Naive B cell (primary cell): ENCODE data around the gene LRFN5. TPM values are rescaled to one million over a fixed set of nuclear protein-coding genes. Genes with fewer than 3 reads are reported as not detected.

ENCODE experiments used
- ATAC-seq, 2 donors: fragments of 150-1000 bp; cut with Tn5 transposase; 2 replicates each; pipeline ENCODE4 v1.10.0; 2021; ENCODE audit warnings: low read depth in 2 of 2, mild to moderate bottlenecking in 2 of 2, moderate library complexity in 2 of 2
- DNase-seq: peaks from one replicate; pipeline ENCODE4 v3.0.0; 2022
- H3K27ac Mint-ChIP-seq, 6 donors: one replicate each; pipeline ENCODE4 v1.8.0; 2020 to 2022; ENCODE audit warnings: mild to moderate bottlenecking in 6 of 6, mixed read lengths in 6 of 6, moderate library complexity in 5 of 6, inconsistent platforms in 2 of 6
- H3K27me3 Mint-ChIP-seq, 3 donors: one replicate each; pipeline ENCODE4 v1.8.0; 2021 to 2022; ENCODE audit warnings: mixed read lengths in 3 of 3, mild to moderate bottlenecking in 1 of 3
- H3K36me3 Mint-ChIP-seq, 2 donors: one replicate each; pipeline ENCODE4 v1.8.0; 2020 to 2022; ENCODE audit warnings: mixed read lengths in 2 of 2, inconsistent platforms in 1 of 2, mild to moderate bottlenecking in 1 of 2
- H3K4me1 Mint-ChIP-seq, 3 donors: one replicate each; pipeline ENCODE4 v1.8.0; 2020 to 2022; ENCODE audit warnings: mixed read lengths in 3 of 3, inconsistent platforms in 1 of 3, mild to moderate bottlenecking in 1 of 3, moderate library complexity in 1 of 3
- H3K4me3 Mint-ChIP-seq, 8 donors: one replicate each; pipeline ENCODE4 v1.8.0; 2020 to 2022; ENCODE audit warnings: mild to moderate bottlenecking in 8 of 8, mixed read lengths in 8 of 8, moderate library complexity in 8 of 8, inconsistent platforms in 2 of 8
- H3K9me3 Mint-ChIP-seq, 7 donors: one replicate each; pipeline ENCODE4 v1.8.0; 2020 to 2022; ENCODE audit warnings: mixed read lengths in 7 of 7, mild to moderate bottlenecking in 5 of 7, inconsistent platforms in 2 of 7, moderate library complexity in 1 of 7
- polyA plus RNA-seq, 6 donors: library from polyadenylated mRNA; unstranded; fragments of 300-500 nt; fragmentation: Illumina TruSeq; gene quantifications; one replicate each; pipeline ENCODE4 v1.2.3, GENCODE V29; 2021; ENCODE audit warnings: low read depth in 6 of 6

Gene LRFN5
- polyA plus RNA-seq, 6 donors from 2014 or later, result not detected

DNA sequence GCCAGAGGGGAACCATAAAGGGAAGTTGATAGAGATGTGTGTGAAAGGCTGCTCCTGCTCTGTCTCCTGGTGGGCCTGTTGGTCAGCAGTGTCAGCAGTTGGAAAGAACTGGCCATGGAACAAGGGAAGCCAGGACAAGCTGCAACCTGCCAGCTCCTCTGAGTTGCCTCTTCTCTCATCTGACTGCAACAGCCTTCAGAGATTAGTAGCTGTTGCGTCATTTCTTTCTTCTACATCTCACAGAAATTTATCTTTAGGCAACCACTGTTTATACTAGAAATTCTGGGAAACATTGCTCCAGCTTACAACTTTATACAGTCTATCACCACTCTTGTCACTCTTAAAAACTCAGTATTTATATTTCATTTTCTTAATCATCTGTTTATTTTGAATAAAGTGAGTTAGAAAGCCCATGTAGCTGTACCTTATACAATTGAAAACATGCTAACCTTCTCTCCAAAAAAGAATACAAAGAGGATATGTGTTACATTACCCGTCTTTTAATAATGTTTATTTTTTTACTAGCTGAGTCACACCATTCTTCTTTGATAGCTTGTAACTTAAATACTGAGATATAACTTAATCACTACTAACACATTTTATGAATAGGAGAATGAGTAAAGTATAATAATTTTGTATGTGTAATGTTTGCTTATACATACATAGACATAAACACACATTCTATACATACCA is 224.2 kb downstream of the LRFN5 start:
- Mint-ChIP-seq H3K27ac (no peak overlapping the region), H3K4me3 (no peak overlapping the region), H3K27me3 (no peaks in the 10 kb centered on the region), H3K9me3 (peaks cover 0 to 4% (median 0%) of the 10 kb centered on the region in 7 donors), H3K36me3 (no peaks in the 10 kb centered on the region), H3K4me1 (no peaks in the 10 kb centered on the region)
- ATAC-seq (no peak), DNase-seq (no peak)

DNA sequence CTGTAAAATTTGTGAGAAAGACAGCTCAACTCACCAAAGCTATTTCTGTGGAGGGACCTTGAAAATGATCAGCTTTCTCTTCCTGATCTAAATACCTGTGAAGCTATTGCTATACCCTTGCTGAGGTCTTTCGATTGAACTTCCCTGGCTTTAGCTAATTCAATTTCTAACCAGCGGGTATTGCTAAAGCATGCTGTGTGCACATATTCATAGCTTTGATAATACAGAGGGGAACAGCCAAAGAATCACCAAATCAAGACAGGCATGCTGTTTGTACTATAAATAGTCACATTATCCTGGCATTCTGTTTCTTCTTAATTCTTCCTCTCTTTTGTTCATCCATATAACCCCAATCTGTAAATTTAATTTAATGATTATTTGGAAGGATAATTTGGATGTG is 233.0 kb downstream of the LRFN5 start:
- no peaks in the 10 kb centered on the region for H3K4me1 Mint-ChIP-seq
- DNase-seq (no peak), ATAC-seq (no peak)
- H3K9me3 Mint-ChIP-seq, result no peaks in the 10 kb centered on the region
- H3K27ac Mint-ChIP-seq, result no peak overlapping the region
- no peaks in the 10 kb centered on the region for H3K27me3 Mint-ChIP-seq
- no peak overlapping the region for H3K4me3 Mint-ChIP-seq
- H3K36me3 Mint-ChIP-seq, result no peaks in the 10 kb centered on the region

DNA sequence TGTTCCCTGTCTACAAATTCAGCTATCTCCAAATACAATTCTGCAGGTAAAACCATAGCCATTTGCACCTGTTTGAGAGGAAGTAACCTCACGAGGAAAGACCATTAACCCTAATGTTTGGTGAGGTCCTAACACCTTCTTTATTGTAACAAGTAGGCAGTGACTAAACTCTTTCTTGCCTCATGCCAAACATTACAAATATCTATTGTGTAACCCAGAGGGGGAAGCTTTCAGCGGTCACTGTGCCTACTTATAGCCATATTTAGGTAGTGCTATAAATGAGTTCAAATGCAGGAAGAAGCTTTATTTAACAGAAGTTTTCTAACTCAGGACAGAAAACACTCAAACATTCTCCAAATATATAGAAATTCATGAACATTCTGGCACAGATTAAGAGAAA is 252.7 kb downstream of the LRFN5 start:
- Mint-ChIP-seq H3K9me3 (peaks cover 0 to 10% (median 3%) of the 10 kb centered on the region in 7 donors), H3K27ac (no peak overlapping the region), H3K36me3 (no peaks in the 10 kb centered on the region), H3K27me3 (no peaks in the 10 kb centered on the region), H3K4me1 (no peaks in the 10 kb centered on the region), H3K4me3 (no peak overlapping the region)
- ATAC-seq, result no peak
- DNase-seq, result no peak

DNA sequence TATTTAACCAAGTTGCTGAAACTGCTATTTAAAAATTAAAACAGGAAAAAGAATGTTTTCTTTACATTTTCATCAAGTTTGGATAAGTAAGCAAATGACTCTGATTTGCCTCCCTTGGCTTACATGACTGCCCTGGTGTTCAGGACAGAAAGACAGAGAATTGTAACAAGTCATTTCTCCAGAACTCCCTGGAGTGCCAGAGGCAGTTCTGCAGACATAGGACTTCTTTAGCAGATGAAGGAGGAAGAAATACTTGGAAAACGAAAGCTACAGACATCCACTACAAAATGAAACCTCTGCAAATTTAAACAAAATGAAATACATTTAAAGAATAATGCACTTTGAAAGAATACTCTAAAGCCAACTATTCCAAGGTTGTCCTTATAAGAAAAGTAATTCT is 253.9 kb downstream of the LRFN5 start:
- no peak for DNase-seq
- ATAC-seq, result no peak
- H3K27me3 Mint-ChIP-seq, result no peaks in the 10 kb centered on the region
- H3K36me3 Mint-ChIP-seq, result no peaks in the 10 kb centered on the region
- H3K9me3 Mint-ChIP-seq, result peaks cover 0 to 5% (median 4%) of the 10 kb centered on the region in 7 donors
- H3K27ac Mint-ChIP-seq, result no peak overlapping the region
- H3K4me1 Mint-ChIP-seq, result no peaks in the 10 kb centered on the region
- H3K4me3 Mint-ChIP-seq, result no peak overlapping the region

DNA sequence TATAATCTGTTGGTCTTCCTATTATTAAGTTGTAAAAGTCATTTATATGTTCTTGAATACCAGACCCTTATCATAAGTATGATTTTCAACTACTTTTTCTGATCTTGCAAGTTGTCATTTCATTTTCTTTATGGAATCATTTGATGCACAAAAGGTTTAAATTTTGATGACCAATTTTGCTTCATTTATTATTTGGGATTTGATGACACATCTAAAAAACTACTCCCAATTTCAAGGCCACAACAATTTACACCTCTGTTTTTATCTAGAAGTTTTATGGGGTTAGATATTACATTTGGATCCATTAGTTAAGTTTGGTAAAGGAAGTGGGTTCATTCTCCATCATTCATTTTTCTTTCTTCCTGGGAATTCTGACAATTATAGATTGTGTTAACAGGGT is 259.2 kb downstream of the LRFN5 start:
- H3K36me3 Mint-ChIP-seq, result no peaks in the 10 kb centered on the region
- H3K27ac Mint-ChIP-seq, result no peak overlapping the region
- no peaks in the 10 kb centered on the region for H3K4me1 Mint-ChIP-seq
- no peaks in the 10 kb centered on the region for H3K27me3 Mint-ChIP-seq
- DNase-seq (no peak), ATAC-seq (no peak)
- peaks cover 0 to 6% (median 4%) of the 10 kb centered on the region in 7 donors for H3K9me3 Mint-ChIP-seq
- no peak overlapping the region for H3K4me3 Mint-ChIP-seq

DNA sequence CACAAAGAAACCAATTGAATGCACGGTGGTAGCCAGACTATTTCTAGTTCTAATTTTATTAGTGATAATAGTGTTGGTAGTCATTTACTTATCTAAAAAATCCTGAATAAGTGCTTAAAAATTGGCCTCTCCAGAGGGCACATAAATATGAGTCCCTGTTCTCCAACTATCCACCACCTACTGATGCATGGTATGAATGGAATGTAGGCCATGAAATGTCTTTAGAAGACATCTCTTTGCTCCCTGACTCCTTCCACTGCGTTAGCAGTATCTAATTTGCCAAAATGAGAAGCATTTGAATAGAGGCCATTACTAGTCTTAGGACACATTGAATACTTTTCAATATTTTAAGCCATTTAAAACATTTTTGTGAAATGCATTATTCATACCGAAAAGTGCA is 261.7 kb downstream of the LRFN5 start:
- ATAC-seq, result no peak
- DNase-seq, result no peak
- H3K4me1 Mint-ChIP-seq, result no peaks in the 10 kb centered on the region
- H3K4me3 Mint-ChIP-seq, result no peak overlapping the region
- H3K36me3 Mint-ChIP-seq, result no peaks in the 10 kb centered on the region
- no peaks in the 10 kb centered on the region for H3K27me3 Mint-ChIP-seq
- H3K27ac Mint-ChIP-seq, result no peak overlapping the region
- H3K9me3 Mint-ChIP-seq, result peaks cover 0 to 6% (median 1%) of the 10 kb centered on the region in 7 donors

DNA sequence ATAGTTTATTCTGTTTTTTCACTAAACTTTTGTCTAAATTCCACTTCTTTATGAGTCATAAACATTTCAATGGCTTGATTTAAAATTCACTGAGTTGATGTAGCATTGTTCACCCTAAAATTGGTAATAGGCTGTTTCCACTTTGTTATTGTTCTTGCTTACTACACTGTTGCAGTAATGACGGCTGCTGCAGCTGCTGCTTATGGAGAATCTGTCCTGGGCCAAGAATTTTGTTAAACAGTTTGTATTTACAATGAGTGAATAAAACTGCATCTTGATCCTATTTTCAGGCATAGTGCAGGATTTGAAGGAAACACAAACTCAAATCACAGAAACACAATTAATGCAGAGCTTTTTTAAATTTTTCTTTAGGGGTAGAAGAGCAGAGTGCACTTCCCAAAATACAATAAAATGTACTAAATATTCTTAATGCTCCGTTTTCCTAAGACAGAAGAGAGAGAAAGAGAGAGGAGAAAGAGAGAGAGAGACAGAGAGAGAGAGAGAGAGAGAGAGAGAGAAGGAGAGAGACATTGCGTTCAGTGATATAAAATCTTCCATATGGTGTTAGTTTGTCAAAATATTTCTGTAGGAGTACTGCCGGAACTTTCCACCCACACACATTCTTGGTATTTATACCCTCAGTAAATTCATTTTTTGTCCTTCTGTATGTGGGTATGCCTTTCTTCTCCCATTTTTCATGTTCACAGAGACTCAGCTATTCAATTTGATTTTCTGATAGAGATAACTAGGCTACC is 266.4 kb downstream of the LRFN5 start:
- Mint-ChIP-seq H3K9me3 (peaks cover 0 to 4% (median 0%) of the 10 kb centered on the region in 7 donors), H3K27ac (no peak overlapping the region), H3K4me3 (no peak overlapping the region), H3K36me3 (no peaks in the 10 kb centered on the region), H3K27me3 (no peaks in the 10 kb centered on the region), H3K4me1 (no peaks in the 10 kb centered on the region)
- ATAC-seq, result no peak
- DNase-seq, result no peak

DNA sequence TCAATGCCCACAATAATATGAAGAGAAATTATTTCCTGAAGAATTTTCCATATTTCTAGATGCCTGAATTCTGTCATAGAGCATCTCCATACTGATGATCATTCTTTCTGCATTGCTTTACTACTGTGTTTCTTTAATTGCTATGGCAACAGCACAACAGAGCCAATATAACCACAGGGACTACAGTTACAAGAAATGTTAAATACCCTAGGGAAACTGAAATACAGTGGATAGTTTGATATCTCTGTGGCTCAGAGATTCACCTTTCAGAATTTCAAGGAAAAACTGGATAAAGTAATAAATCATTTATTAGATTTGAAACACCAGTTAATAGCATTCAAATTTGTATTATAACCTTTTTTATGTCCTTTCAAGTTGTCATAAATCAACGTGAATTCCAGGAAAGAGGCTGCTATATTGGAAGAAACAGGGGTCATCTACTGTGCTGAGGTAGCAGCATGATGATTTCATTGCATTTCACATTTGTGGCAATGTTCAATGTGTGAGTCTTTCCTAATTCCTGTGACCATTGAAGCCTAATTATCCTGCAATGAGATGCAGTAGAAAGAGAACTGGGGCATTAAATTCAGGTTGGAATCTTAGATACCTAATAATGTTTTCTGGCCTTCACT is 267.1 kb downstream of the LRFN5 start:
- Mint-ChIP-seq H3K4me1 (no peaks in the 10 kb centered on the region), H3K36me3 (no peaks in the 10 kb centered on the region), H3K27me3 (no peaks in the 10 kb centered on the region), H3K9me3 (peaks cover 0 to 4% (median 0%) of the 10 kb centered on the region in 7 donors), H3K4me3 (no peak overlapping the region), H3K27ac (no peak overlapping the region)
- DNase-seq (no peak), ATAC-seq (no peak)

DNA sequence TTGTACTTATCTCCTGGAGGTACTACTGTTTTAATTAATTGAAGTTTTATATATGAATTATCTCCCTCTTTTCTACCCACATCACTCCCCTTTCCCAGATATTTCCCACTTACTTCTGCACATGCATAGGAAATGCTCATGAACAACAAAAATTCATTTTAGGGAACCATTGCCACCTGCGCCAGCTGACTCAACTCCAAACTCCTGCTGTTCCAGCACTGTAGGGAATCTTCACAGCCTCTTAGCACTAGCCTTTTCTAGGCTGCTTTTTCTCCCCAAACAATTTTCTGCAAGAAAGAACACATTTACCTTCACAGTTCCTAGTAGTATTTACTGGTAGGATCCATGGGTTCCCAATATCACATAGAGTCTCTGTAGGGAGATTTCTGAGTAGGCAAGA is 268.4 kb downstream of the LRFN5 start:
- no peak overlapping the region for H3K4me3 Mint-ChIP-seq
- ATAC-seq (no peak), DNase-seq (no peak)
- no peaks in the 10 kb centered on the region for H3K36me3 Mint-ChIP-seq
- H3K27ac Mint-ChIP-seq, result no peak overlapping the region
- no peaks in the 10 kb centered on the region for H3K4me1 Mint-ChIP-seq
- peaks cover 0 to 4% (median 0%) of the 10 kb centered on the region in 7 donors for H3K9me3 Mint-ChIP-seq
- no peaks in the 10 kb centered on the region for H3K27me3 Mint-ChIP-seq

DNA sequence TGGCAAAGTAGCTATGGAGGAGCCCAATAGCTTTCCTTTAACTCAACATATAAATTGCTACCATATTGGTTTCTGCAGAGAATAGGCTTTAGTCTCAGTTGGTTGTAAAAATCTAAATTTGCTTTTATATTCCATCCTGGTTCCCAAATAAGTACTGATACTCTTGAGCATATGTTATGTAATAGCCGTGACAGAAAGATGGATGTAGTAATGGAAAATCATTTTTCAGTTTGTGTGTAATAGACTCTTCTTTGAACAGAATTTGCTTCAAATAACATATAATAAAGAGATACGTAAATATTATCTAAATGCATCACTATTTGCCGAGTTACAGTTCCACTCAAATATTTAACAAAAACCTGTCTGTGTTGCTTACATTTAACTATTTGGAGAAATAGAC is 271.6 kb downstream of the LRFN5 start:
- ATAC-seq (no peak), DNase-seq (no peak)
- Mint-ChIP-seq H3K27me3 (no peaks in the 10 kb centered on the region), H3K27ac (no peak overlapping the region), H3K4me1 (no peaks in the 10 kb centered on the region), H3K4me3 (no peak overlapping the region), H3K36me3 (no peaks in the 10 kb centered on the region), H3K9me3 (peaks cover 0 to 4% (median 0%) of the 10 kb centered on the region in 7 donors)

DNA sequence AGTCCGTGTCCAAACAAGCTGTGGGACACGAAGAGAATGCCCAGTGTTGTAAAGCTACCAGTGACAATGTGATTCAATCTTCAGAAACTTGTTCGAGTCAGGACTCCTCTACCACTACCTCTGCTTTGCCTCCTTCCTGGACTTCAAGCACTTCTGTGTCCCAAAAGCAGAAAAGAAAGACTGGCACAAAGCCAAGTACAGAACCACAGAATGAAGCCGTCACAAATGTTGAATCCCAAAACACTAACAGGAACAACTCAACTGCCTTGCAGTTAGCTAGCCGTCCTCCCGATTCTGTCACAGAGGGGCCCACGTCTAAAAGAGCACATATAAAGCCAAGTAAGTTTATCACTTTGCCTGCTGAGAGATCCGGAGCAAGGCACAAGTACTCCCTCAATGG is 284.9 kb downstream of the LRFN5 start:
- Mint-ChIP-seq H3K27me3 (no peaks in the 10 kb centered on the region), H3K9me3 (no peaks in the 10 kb centered on the region), H3K36me3 (no peaks in the 10 kb centered on the region), H3K27ac (no peak overlapping the region), H3K4me1 (no peaks in the 10 kb centered on the region), H3K4me3 (no peak overlapping the region)
- DNase-seq (no peak), ATAC-seq (no peak)

DNA sequence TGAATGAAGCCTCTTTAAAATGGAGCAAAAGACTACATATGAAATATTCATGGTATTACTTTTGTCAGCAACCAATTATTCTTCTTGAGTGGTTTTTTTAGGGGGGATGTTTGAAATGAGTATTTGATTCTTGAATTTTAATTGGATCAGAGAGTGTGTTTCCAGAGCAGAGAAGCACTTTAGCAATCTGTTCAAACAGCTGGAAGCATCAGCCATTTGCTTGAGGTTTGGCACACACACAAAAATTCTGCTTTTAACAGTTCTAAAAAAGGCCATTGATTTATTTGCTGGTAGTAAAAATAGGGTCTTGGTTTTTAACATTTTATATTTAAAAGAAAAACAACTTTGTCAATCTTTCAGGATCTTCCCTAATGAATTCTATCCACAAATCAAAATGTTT is 292.7 kb downstream of the LRFN5 start:
- H3K27me3 Mint-ChIP-seq, result no peaks in the 10 kb centered on the region
- no peaks in the 10 kb centered on the region for H3K4me1 Mint-ChIP-seq
- no peak overlapping the region for H3K27ac Mint-ChIP-seq
- H3K9me3 Mint-ChIP-seq, result no peaks in the 10 kb centered on the region
- no peak overlapping the region for H3K4me3 Mint-ChIP-seq
- DNase-seq (no peak), ATAC-seq (no peak)
- no peaks in the 10 kb centered on the region for H3K36me3 Mint-ChIP-seq

DNA sequence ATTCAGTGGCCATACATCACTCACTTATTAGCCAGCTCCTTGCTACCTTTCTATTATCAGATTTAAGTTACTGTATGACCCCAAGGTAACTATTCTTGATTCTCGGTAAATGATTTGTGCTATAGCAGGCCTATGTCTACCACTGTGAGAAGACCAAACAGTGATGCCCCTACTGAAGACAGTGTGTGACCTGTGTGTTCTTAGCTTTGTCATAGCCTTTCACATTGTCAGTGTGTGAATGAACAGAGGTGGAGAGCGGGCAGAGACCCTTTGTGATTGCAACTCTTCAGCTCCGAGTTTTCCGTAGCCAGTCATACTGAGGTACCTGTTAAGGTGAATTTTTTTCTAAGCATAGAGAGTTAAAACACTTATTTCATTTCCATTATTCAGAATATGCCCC is 294.0 kb downstream of the LRFN5 start:
- no peaks in the 10 kb centered on the region for H3K36me3 Mint-ChIP-seq
- no peak overlapping the region for H3K27ac Mint-ChIP-seq
- no peaks in the 10 kb centered on the region for H3K9me3 Mint-ChIP-seq
- no peaks in the 10 kb centered on the region for H3K4me1 Mint-ChIP-seq
- H3K27me3 Mint-ChIP-seq, result no peaks in the 10 kb centered on the region
- ATAC-seq (no peak), DNase-seq (no peak)
- H3K4me3 Mint-ChIP-seq, result no peak overlapping the region

DNA sequence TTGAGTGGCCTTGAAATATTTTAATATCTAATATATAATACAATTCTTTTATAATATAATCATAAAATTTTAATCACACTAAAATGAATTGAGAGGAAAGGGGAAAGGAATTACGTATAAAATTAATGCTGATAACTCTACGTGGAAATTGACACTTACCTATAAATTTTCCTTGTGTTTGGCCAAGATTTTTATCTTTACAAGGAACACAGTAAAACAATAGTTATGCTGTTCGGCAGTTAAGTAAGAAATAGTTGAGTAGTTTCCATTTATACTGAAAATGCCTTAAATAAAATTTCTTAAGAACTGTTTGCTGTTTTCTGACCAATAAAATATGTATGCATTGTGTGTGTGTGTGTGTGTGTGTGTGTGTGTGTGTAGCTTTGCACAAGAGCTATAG is 294.4 kb downstream of the LRFN5 start:
- no peaks in the 10 kb centered on the region for H3K9me3 Mint-ChIP-seq
- no peaks in the 10 kb centered on the region for H3K4me1 Mint-ChIP-seq
- H3K36me3 Mint-ChIP-seq, result no peaks in the 10 kb centered on the region
- no peaks in the 10 kb centered on the region for H3K27me3 Mint-ChIP-seq
- H3K4me3 Mint-ChIP-seq, result no peak overlapping the region
- DNase-seq (no peak), ATAC-seq (no peak)
- H3K27ac Mint-ChIP-seq, result no peak overlapping the region
